Right lobe of liver (tissue), 6 donors: ENCODE measurements around the gene IL13. TPM values are rescaled to one million over a fixed set of nuclear protein-coding genes. Genes with fewer than 3 reads are reported as not detected.

ENCODE experiments used
- ATAC-seq, 4 donors: fragments of 200-7000 bp; cut with Tn5 transposase; one replicate each; pipeline ENCODE4 v1.9.1; 2020; ENCODE audit warnings: mild to moderate bottlenecking in 4 of 4, moderate library complexity in 4 of 4
- DNase-seq, 3 donors: peaks; one replicate each; pipeline ENCODE4 v3.0.0-alpha.2; 2020
- H3K27ac ChIP-seq, 3 donors: fragments of 200-600 bp; one replicate each; pipeline ENCODE4 v1.8.0; 2022
- H3K27me3 ChIP-seq, 2 donors: fragments of 200-600 bp; one replicate each; pipeline ENCODE4 v1.8.0; 2022
- H3K36me3 ChIP-seq, 4 donors: fragments of 200-600 bp; sonication (generic) in 1 of 4; one replicate each; pipeline versions ENCODE4 v1.5.1 to v1.8.0; 2017 to 2022; ENCODE audit warnings: control low read depth in 1 of 4
- H3K4me1 ChIP-seq, 4 donors: fragments of 200-600 bp; sonication (generic) in 1 of 4; one replicate each; pipeline versions ENCODE4 v1.5.1 to v1.8.0; 2017 to 2022; ENCODE audit warnings: control low read depth in 1 of 4
- H3K4me3 ChIP-seq, 3 donors: fragments of 200-600 bp; one replicate each; pipeline ENCODE4 v1.8.0; 2022
- H3K9me3 ChIP-seq, 4 donors: fragments of 200-600 bp; sonication (generic) in 1 of 4; one replicate each; pipeline versions ENCODE4 v1.5.1 to v1.8.0; 2017 to 2022; ENCODE audit warnings: control low read depth in 1 of 4
- CTCF ChIP-seq, 4 donors: fragments of 200-600 bp in 3 of 4; fragments of 450-650 bp in 1 of 4; IDR thresholded peaks; one replicate each; pipeline versions ENCODE4 v1.5.1 to v1.8.0; 2016 to 2022; ENCODE audit warnings: antibody characterized with exemption in 4 of 4, mild to moderate bottlenecking in 2 of 4
- POLR2A ChIP-seq: fragments of 450-650 bp; IDR thresholded peaks from one replicate; pipeline ENCODE4 v1.6.1; 2017; ENCODE audit warnings: antibody characterized with exemption, mild to moderate bottlenecking
- WGBS: methylation state at CpG from one replicate; pipeline ENCODE4 v1.1.6; 2018; ENCODE audit warnings: low coverage, low lambda C conversion rate; ENCODE audit not compliant: insufficient coverage; ENCODE audit errors: missing lambda C conversion rate; 5-methylcytosine and 5-hydroxymethylcytosine counted together
- intact Hi-C, 2 donors: fragments of 100-400 bp; cut with DNase I; formaldehyde crosslinking; loops; one replicate each; pipeline versions ENCODE4 v1.11.2 to v1.14.1; 2022
- long read RNA-seq: library from polyadenylated mRNA; unstranded; transcript quantifications from one replicate; pipeline ENCODE4 v2.0.0, GENCODE V29; 2019
- total RNA-seq, 6 experiments: library from RNA; depleted of rRNA in 2 of 6; stranded (reverse); fragments of >200 nt in 2 of 6; fragmentation: NEBNext Ultra II Directional in 3 of 6; extraction: Animal tissue kit (Norgen Biotek cat#: 25700) in 3 of 6; gene quantifications; one replicate each; pipeline versions ENCODE4 v1.1.0 to v1.2.4, GENCODE V29; 2016 to 2023
- donor health status: DM: no; HTN: yes; CAD: no.
- donor health status: DM: no; HTN: no; CAD: no.
- donor health status: DM: no; HTN: no; CAD: no.
- donor health status: DM: no; HTN: yes; CAD: no.
- donor health status: DM: no; HTN: yes; CAD: no.

IL13 gene
- total RNA-seq = under 1 TPM in 1 of 6 experiments, not detected in 5; 0.26 TPM
- long read RNA-seq = 0 reads

- Histone ChIP-seq H3K27me3 (peaks cover 0 to 4% of the 10 kb centered on the region in 2 donors), H3K36me3 (no peaks in the 10 kb centered on the region), H3K4me3 (no peak within 1 kb of the TSS), H3K27ac (no peak within 1 kb of the TSS), H3K4me1 (peaks cover 0 to 11% (median 0%) of the 10 kb centered on the region in 4 donors), H3K9me3 (no peaks in the 10 kb centered on the region)
- ATAC-seq = no peak
- intact Hi-C loops = no loop called here
- TF ChIP-seq POLR2A (no peak), CTCF (IDR thresholded peaks at IDR 0.05) (no peak)
- no peak for DNase-seq
- WGBS = 81% methylated on average over 9 of the region's 12 CpGs
Observed at GRCh38 chr5:132657676-132658380, at the start of gene IL13. IL13 (plus strand) TSS chr5:132658173; CDS start chr5:132658187, 14 bp downstream.

- H3K9me3 ChIP-seq = no peaks in the 10 kb centered on the region
- ATAC-seq = no peak
- no peak for DNase-seq
- H3K4me3 ChIP-seq = no peak overlapping the region
- H3K36me3 ChIP-seq = peaks cover 0 to 54% (median 17%) of the 10 kb centered on the region in 4 donors
- intact Hi-C loops = no loop called here
- no peak overlapping the region for H3K27ac ChIP-seq
- H3K4me1 ChIP-seq = no peaks in the 10 kb centered on the region
- TF ChIP-seq POLR2A = no peak
- no peak for TF ChIP-seq CTCF (IDR thresholded peaks at IDR 0.05)
- no peaks in the 10 kb centered on the region for H3K27me3 ChIP-seq
- 94% methylated on average over 2 of the region's 2 CpGs for WGBS
Observed at GRCh38 chr5:132611965-132612364, 46.0 kb upstream of the IL13 start.

- ATAC-seq (no peak), DNase-seq (no peak)
- WGBS = 82% methylated on average over 1 of the region's 1 CpG
- intact Hi-C loops = no loop called here
- no peaks in the 10 kb centered on the region for H3K9me3 ChIP-seq
- no peak overlapping the region for H3K27ac ChIP-seq
- no peak for TF ChIP-seq POLR2A
- TF ChIP-seq CTCF (IDR thresholded peaks at IDR 0.05) = no peak
- no peaks in the 10 kb centered on the region for H3K27me3 ChIP-seq
- H3K4me3 ChIP-seq = no peak overlapping the region
- H3K4me1 ChIP-seq = no peaks in the 10 kb centered on the region
- H3K36me3 ChIP-seq = peaks cover 0 to 59% (median 15%) of the 10 kb centered on the region in 4 donors
Observed at GRCh38 chr5:132612846-132613245, 45.1 kb upstream of the IL13 start.

- H3K4me1 ChIP-seq = peaks cover 0 to 15% (median 0%) of the 10 kb centered on the region in 4 donors
- H3K27me3 ChIP-seq = no peaks in the 10 kb centered on the region
- ATAC-seq (no peak), DNase-seq (no peak)
- peaks cover 0 to 25% (median 6%) of the 10 kb centered on the region in 4 donors for H3K36me3 ChIP-seq
- no peaks in the 10 kb centered on the region for H3K9me3 ChIP-seq
- no peak overlapping the region for H3K4me3 ChIP-seq
- intact Hi-C loops = no loop called here
- no peak overlapping the region for H3K27ac ChIP-seq
- TF ChIP-seq CTCF (IDR thresholded peaks at IDR 0.05) (no peak), POLR2A (no peak)
Observed at GRCh38 chr5:132621699-132622098, 36.3 kb upstream of the IL13 start.
